Measurements from ENCODE around the gene KCNK7.

- TF ChIP-seq TAF1 (IDR thresholded peaks at IDR 0.05; ENCODE audit: low read depth, low read length) (no peak), POLR2AphosphoS5 (IDR thresholded peaks at IDR 0.05; ENCODE audit: low read depth, low read length) (no peak), POLR2A (IDR thresholded peaks at IDR 0.05; ENCODE audit: low read depth, low read length) (no peak), SPI1 (IDR thresholded peaks at IDR 0.05; ENCODE audit: low read depth, low read length) (no peak), PAX5 (IDR thresholded peaks at IDR 0.05; ENCODE audit: insufficient read depth, low read length, severe bottlenecking) (no peak), POU2F2 (IDR thresholded peaks at IDR 0.05; ENCODE audit: low read depth, low read length) (no peak)
Measured at GRCh38 chr11:65558002-65558929, 37.3 kb downstream of the KCNK7 start, which contains the start of gene LTBP3.

Data from GM12891 (cell line).